ENCODE data around the gene APOA5.
"Not testable (repeated sequence)": the region's sequence is repeated elsewhere in the genome, so short reads cannot be mapped to it uniquely, and the experiment has no call there.

The APOA5 gene

DNA sequence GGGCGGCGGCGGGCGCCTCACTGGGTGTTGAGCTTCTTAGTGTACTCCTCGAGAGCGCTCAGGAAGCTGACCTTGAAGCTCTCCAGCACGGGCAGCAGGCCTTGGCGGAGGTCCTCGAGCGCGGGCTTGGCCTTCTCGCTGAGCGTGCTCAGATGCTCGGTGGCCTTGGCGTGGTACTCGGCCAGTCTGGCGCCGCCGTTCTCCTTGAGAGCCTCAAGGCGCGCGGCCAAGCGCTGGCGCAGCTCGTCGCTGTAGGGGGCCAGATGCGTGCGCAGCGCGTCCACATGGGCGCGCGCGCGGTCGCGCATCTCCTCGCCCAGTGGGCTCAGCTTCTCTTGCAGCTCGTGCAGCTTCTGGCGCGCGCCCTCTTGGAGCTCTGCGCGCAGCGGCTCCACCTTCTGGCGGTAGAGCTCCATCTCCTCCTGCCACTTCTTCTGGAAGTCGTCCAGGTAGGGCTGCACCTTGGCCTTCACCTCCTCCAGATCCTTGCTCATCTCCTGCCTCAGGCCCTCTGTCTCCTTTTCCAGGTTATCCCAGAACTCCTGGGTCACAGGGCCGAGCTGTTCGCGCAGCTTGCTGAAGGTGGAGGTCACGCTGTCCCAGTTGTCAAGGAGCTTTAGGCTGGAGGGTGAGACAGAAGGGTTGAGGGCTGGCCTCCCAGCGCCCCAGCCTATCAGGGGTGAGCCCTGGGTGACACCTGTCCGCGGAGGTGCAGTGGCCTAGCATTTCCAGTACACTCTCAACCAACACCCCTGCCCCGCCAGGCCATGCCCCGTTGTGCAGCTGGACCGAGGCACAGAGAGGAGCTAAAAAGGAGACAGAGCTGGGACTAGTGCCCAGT, 44.3 kb upstream of the APOA5 start:
- in situ Hi-C loops (cut with MboI; ENCODE audit: low sequenced_read_pairs, unreplicated experiment) = no loop called here
- TF ChIP-seq, protein P1, sequence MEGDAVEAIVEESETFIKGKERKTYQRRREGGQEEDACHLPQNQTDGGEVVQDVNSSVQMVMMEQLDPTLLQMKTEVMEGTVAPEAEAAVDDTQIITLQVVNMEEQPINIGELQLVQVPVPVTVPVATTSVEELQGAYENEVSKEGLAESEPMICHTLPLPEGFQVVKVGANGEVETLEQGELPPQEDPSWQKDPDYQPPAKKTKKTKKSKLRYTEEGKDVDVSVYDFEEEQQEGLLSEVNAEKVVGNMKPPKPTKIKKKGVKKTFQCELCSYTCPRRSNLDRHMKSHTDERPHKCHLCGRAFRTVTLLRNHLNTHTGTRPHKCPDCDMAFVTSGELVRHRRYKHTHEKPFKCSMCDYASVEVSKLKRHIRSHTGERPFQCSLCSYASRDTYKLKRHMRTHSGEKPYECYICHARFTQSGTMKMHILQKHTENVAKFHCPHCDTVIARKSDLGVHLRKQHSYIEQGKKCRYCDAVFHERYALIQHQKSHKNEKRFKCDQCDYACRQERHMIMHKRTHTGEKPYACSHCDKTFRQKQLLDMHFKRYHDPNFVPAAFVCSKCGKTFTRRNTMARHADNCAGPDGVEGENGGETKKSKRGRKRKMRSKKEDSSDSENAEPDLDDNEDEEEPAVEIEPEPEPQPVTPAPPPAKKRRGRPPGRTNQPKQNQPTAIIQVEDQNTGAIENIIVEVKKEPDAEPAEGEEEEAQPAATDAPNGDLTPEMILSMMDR (IDR thresholded peaks at IDR 0.05; ENCODE audit: borderline replicate concordance, control extremely low read depth, extremely low read depth, insufficient read depth, missing control alignments) = peak; percentile 65
- DNase-seq (ENCODE audit: low spot score) = peak; percentile 94

DNA sequence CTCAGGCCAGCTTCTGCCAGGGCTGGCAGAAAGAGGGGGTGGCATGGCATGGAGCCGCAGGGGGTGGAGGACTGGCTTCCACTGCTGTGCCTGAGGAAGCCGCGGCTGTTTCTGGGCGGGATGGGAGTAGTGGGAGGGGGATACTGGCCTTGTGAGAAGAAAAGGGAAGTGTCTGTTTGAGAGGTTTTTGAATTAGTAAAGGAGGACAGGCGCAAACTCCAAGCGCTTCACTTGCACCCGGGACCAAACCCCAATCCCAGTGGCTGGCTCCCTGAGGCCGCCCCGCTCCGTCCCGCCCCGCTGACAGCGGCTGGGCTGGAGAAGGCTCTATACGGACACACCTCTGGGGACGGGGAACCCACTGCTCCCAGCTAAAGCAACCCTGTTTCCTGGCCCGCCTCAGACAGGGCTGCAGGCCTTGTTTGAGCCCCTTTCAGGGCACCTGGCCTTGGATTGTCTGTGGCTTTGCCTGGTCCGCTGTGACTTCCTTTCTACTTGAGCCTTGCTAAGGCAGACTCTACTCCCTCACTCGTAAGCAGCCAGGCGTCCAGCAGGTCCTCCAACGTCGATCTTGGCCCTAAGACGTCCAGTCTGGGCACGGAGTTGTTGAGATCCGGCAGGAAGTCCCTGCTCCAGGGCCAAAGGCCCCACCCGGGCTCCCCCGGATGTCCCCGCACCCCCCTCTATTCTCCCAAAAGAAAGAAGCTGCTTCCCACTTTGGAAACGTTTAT, 43.5 kb upstream of the APOA5 start:
- peak; percentile 55 for DNase-seq (ENCODE audit: low spot score)
- in situ Hi-C loops (cut with MboI; ENCODE audit: low sequenced_read_pairs, unreplicated experiment) = no loop called here

DNA sequence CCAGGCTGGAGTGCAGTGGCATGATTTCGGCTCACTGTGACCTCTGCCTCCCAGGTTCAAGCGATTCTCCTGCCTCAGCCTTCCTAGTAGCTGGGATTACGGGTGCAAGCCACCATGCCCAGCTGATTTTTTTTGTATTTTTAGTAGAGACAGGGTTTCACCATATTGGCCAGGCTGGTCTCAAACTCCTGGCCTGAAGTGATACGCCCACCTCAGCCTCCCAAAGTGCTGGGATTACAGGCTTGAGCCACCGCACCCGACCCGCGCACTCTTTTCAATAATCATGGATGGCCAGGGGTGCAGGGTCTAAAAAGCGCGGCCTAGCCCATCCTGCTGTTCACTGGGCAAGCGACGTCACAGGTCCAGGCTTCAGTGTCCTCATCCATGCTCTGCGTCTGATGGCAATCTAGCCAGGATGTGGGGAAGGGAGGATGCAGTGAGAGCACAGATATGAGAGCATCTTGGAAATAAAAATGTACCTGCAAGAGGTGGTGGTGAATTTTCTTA, 42.9 kb upstream of the APOA5 start:
- in situ Hi-C loops (cut with MboI; ENCODE audit: low sequenced_read_pairs, unreplicated experiment) = not testable (repeated sequence)

More for the DNA sequence above, 43.5 kb upstream of the APOA5 start:
- TF ChIP-seq, protein P1 (IDR thresholded peaks at IDR 0.05; ENCODE audit: borderline replicate concordance, control extremely low read depth, extremely low read depth, insufficient read depth, missing control alignments) = no peak

DNA sequence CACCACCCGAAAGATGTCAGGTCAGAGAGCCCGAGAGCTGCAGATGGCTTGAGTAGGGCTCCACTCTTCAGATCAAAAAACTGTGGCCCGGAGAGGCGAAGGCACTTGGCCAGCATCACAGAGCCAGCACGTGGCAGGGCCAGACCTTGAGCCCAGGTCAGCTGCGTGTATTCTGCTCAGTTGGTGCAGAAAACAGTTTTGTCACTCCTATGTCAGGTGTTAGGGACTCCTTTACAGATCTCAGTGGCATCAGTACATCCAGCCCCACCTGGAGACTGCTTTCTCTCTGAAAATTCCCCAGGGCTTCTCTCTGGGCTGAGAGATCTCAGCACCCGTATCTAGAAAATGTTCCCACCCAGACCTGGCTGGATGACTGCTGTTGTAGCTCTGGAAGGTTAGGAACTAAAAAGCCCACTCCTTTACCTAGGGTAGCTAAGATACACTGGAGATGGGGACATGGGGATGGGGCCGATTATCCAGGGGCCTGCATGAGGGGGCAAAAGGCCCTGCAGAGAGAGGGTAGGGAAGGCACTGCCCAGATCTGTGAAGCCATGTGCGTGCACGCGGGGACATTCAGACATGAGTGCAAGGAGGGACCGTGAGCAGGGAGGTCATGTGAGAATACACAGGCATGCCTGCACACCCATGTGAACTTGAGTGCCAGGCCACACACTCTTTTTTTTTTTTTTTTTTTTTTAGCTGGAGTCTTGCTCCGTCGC, 42.3 kb upstream of the APOA5 start:
- DNase-seq (ENCODE audit: low spot score) = no peak
- TF ChIP-seq, protein P1 (IDR thresholded peaks at IDR 0.05; ENCODE audit: borderline replicate concordance, control extremely low read depth, extremely low read depth, insufficient read depth, missing control alignments) = no peak
- in situ Hi-C loops (cut with MboI; ENCODE audit: low sequenced_read_pairs, unreplicated experiment) = no loop called here

More for the DNA sequence above, 42.9 kb upstream of the APOA5 start:
- not testable (repeated sequence) for DNase-seq (ENCODE audit: low spot score)

DNA sequence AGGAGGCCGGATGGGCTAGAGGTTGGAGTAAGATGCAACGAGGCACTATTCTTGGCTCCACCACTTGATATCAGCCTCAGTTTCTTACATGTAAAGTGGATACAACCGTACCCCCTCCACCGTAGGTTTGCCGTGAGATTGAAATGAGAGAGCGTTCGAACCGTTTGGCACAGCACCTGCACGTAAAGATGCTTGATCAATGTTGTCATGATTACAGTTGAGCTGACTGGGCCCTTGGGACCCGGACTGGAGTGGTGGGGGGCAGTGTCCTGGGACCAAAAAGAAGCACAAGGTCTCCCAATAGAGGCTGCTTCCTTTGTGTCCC, 41.8 kb upstream of the APOA5 start:
- no peak for DNase-seq (ENCODE audit: low spot score)
- TF ChIP-seq, protein P1 (IDR thresholded peaks at IDR 0.05; ENCODE audit: borderline replicate concordance, control extremely low read depth, extremely low read depth, insufficient read depth, missing control alignments) = no peak
- in situ Hi-C loops (cut with MboI; ENCODE audit: low sequenced_read_pairs, unreplicated experiment) = no loop called here

DNA sequence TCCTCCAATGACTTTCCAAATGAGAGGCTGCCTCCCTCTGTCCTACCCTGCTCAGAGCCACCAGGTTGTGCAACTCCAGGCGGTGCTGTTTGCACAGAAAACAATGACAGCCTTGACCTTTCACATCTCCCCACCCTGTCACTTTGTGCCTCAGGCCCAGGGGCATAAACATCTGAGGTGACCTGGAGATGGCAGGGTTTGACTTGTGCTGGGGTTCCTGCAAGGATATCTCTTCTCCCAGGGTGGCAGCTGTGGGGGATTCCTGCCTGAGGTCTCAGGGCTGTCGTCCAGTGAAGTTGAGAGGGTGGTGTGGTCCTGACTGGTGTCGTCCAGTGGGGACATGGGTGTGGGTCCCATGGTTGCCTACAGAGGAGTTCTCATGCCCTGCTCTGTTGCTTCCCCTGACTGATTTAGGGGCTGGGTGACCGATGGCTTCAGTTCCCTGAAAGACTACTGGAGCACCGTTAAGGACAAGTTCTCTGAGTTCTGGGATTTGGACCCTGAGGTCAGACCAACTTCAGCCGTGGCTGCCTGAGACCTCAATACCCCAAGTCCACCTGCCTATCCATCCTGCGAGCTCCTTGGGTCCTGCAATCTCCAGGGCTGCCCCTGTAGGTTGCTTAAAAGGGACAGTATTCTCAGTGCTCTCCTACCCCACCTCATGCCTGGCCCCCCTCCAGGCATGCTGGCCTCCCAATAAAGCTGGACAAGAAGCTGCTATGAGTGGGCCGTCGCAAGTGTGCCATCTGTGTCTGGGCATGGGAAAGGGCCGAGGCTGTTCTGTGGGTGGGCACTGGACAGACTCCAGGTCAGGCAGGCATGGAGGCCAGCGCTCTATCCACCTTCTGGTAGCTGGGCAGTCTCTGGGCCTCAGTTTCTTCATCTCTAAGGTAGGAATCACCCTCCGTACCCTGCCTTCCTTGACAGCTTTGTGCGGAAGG, 40.9 kb upstream of the APOA5 start:
- TF ChIP-seq, protein P1 (IDR thresholded peaks at IDR 0.05; ENCODE audit: borderline replicate concordance, control extremely low read depth, extremely low read depth, insufficient read depth, missing control alignments) = no peak
- no peak for DNase-seq (ENCODE audit: low spot score)
- in situ Hi-C loops (cut with MboI; ENCODE audit: low sequenced_read_pairs, unreplicated experiment) = no loop called here

Measured in GM13976 (cell line).